ENCODE data around the gene FLG2.
"Not testable (repeated sequence)": the region's sequence is repeated elsewhere in the genome, so short reads cannot be mapped to it uniquely, and the experiment has no call there.

FLG2 gene

DNA sequence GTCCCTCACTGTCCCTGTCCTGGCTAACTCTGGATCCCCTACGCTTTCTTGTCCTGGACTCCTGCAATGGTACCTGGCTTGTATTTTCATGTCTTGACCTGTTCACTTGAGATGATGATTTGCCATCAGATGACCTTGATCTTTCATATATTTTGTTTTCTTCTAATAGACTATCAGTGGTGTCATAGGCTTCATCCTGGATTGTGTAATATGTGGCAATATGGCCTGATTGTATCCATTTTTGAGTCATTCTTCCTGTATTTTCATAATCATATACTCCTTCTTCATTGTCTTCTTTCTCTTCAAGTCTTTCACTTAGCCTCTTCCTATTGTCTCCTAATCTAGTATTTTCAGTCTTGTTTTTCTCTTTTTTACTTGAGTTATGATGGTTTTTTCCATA, 45.8 kb downstream of the FLG2 start:
- TF ChIP-seq, protein P1, sequence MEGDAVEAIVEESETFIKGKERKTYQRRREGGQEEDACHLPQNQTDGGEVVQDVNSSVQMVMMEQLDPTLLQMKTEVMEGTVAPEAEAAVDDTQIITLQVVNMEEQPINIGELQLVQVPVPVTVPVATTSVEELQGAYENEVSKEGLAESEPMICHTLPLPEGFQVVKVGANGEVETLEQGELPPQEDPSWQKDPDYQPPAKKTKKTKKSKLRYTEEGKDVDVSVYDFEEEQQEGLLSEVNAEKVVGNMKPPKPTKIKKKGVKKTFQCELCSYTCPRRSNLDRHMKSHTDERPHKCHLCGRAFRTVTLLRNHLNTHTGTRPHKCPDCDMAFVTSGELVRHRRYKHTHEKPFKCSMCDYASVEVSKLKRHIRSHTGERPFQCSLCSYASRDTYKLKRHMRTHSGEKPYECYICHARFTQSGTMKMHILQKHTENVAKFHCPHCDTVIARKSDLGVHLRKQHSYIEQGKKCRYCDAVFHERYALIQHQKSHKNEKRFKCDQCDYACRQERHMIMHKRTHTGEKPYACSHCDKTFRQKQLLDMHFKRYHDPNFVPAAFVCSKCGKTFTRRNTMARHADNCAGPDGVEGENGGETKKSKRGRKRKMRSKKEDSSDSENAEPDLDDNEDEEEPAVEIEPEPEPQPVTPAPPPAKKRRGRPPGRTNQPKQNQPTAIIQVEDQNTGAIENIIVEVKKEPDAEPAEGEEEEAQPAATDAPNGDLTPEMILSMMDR (IDR thresholded peaks at IDR 0.05; ENCODE audit: low read depth, low read length): no peak
- DNase-seq (ENCODE audit: extremely low read depth, low read depth): no peak

DNA sequence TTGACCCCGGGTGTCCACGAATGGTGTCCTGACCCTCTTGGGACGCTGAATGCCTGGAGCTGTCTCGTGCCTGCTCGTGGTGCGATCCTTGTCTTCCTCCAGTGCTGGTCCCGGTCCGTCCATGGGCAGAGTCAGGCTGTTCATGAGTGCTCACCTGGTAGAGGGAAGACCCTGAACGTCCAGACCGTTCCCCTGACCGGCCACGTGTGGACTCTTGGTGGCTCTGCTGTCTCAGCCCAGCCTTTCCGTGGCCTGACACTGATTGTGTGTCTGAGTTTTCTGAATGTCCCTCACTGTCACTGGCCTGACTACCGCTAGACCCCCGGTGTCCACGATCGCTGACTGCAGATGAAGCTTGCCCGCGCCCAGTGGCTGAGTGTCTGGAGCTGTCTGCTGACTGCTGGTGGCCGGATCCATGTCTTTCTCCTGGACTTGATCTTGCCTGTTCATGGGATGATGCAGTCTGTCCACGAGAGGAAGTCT, 46.4 kb downstream of the FLG2 start:
- DNase-seq (ENCODE audit: extremely low read depth, low read depth): no peak
- TF ChIP-seq, protein P1 (IDR thresholded peaks at IDR 0.05; ENCODE audit: low read depth, low read length): no peak

DNA sequence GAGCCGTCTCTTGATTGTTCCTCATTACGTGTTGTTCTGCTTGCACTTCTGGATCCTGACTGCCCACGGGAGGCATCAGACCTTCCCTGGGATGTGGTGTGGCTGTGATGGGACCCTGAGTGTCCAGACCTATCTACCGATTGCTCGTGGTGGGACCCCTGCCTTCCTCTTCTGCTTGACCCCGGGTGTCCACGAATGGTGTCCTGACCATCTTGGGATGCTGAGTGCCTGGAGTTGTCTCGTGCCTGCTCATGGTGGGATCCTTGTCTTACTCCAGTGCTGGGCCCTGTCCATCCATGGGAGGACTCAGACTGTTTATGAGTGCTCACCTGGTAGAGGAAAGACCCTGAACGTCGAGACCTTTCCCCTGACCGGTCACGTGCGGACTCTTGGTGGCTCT, 47.6 kb downstream of the FLG2 start:
- DNase-seq (ENCODE audit: extremely low read depth, low read depth): not testable (repeated sequence)

DNA sequence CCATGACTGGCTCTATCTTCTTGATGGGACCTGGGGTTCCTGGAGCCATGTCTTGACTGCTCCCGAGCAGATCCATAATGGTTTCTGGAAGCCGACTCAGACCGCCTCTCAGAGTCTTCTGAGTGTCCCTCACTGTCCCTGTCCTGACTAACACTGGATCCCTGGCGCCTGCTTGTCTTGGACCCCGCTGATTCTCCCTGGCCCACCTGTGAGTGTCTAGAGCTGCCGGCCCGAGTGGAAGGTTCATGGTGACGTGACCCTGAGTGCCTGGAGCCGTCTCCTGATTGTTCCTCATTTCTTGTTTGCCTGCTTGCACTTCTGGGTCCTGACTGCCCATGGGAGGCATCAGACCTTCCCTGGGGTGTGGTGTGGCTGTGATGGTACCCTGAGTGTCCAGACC, 49.9 kb downstream of the FLG2 start:
- DNase-seq (ENCODE audit: extremely low read depth, low read depth): no peak
- TF ChIP-seq, protein P1 (IDR thresholded peaks at IDR 0.05; ENCODE audit: low read depth, low read length): no peak

DNA sequence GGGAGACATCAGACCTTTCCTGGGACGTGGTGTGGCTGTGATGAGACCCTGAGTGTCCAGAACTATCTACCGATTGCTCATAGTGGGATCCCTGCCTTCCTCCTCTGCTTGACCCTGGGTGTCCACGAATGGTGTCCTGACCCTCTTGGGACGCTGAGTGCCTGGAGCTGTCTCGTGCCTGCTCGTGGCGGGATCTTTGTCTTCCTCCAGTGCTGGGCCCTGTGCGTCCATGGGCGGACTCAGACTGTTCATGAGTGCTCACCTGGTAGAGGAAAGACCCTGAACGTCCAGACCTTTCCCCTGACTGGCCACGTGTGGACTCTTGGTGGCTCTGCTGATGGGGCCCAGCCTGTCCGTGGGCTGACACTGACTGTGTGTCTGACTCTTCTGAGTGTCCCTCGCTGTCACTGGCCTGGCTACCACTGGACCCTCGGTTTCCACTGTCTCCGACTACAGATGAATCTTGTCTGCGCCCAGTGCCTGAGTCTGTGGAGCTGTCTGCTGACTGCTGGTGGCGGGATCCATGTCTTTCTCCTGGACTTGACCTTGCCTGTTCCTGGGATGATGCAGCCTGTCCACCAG, 50.4 kb downstream of the FLG2 start:
- not testable (repeated sequence) for DNase-seq (ENCODE audit: extremely low read depth, low read depth)

DNA sequence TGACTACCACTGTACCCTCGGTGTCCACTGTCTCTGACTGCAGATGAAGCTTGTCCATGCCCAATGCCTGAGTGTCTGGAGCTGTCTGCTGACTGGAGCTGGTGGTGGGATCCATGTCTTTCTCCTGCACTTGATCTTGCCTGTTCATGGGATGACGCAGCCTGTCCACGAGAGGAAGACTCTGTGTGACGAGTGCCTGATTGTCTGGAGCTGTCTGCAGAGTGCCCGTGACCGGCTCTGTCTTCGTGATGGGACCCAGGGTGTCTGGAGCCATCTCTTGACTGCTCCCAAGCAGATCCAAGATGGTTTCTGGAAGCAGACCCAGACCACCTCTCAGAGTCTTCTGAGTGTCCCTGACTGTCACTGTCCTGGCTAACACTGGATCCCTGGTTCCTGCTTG, 51.0 kb downstream of the FLG2 start:
- DNase-seq (ENCODE audit: extremely low read depth, low read depth): not testable (repeated sequence)

DNA sequence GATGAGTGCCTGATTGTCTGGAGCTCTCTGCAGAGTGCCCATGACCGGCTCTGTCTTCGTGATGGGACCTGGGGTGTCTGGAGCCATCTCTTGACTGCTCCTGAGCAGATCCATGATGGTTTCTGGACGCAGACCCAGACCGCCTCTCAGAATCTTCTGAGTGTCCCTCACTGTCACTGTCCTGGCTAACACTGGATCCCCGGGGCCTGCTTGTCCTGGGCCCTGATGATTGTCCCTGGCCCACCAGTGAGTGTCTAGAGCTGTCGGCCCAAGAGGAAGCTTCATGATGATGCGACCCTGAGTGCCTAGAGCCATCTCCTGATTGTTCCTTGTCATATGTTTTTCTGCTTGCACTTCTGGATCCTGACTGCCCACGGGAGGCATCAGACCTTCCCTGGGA, 51.8 kb downstream of the FLG2 start:
- DNase-seq (ENCODE audit: extremely low read depth, low read depth): not testable (repeated sequence)

DNA sequence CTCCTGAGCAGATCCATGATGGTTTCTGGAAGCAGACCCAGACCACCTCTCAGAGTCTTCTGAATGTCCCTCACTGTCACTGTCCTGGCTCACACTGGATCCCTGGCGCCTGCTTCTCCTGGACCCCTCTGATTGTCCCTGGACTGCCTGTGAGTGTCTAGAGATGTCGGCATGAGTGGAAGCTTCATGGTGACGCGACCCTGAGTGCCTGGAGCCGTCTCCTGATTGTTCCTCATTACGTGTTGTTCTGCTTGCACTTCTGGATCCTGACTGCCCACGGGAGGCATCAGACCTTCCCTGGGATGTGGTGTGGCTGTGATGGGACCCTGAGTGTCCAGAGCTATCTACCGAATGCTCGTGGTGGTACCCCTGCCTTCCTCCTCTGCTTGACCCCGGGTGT, 53.7 kb downstream of the FLG2 start:
- not testable (repeated sequence) for DNase-seq (ENCODE audit: extremely low read depth, low read depth)

DNA sequence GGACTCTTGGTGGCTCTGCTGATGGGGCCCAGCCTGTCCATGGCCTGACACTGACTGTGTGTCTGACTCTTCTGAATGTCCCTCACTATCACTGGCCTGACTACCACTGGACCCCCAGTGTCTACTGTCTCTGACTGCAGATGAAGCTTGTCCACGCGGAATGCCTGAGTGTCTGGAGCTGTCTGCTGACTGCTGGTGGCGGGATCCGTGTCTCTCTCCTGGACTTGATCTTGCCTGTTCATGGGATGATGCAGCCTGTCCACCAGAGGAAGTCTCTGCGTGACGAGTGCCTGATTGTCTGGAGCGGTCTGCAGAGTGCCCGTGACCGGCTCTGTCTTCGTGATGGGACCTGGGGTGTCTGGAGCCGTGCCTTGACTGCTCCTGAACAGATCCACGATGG, 55.0 kb downstream of the FLG2 start:
- not testable (repeated sequence) for DNase-seq (ENCODE audit: extremely low read depth, low read depth)

DNA sequence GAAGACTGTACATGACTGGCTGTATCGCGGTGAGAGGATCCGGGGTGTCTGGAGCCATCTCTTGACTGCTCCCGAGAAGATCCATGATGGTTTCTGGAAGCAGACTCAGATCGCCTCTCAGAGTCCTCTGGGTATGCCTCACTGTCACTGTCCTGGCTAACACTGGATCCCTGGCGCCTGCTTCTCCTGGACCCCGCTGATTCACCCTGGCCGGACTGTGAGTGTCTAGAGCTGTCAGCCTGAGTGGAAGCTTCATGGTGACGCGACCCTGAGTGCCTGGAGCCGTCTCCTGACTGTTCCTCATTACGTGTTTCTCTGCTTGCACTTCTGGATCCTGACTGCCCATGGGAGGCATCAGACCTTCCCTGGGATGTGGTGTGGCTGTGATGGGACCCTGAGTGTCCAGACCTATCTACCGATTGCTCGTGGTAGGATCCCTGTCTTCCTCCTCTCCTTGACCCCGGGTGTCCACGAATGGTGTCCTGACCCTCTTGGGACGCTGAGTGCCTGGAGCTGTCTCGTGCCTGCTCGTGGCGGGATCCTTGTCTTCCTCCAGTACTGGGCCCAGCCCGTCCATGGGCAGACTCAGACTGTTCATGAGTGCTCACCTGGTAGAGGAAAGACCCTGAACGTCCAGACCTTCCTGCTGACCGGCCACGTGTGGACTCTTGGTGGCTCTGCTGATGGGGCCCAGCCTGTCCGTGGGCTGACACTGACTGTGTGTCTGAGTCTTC, 56.5 kb downstream of the FLG2 start:
- not testable (repeated sequence) for DNase-seq (ENCODE audit: extremely low read depth, low read depth)
